Measurements from ENCODE around the gene HAND1.

DNA sequence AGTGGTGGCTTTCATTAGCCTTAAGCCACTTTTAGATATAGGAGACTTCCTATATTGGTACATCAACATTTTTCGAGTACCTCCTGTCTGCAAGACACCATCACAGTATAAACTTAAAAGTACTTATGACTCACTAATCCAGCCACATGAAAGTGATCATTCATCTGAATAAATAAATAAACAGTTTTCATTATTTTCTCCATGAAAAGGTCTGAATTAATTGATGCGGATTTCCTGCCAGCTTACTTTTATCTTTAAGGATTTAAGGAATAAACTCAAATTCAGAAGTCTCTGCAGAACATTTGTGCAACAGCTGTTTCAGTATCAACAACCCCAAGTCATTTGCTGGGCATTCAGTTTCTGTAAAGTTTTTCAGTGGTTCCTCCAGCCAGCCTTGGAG lies 28.2 kb downstream of the HAND1 start:
- no peak for TF ChIP-seq CEBPG (CRISPR knock-in tag; IDR thresholded peaks at IDR 0.05)
- TF ChIP-seq CEBPG (tag; conservative IDR thresholded peaks at IDR 0.05 in 1 of 2, IDR thresholded peaks at IDR 0.05 in 1 of 2), result no peak
- no peak for TF ChIP-seq EZH2 (IDR thresholded peaks at IDR 0.05; ENCODE audit: borderline replicate concordance, low read depth, low read length)
- no peak for TF ChIP-seq GABPA (tag; conservative IDR thresholded peaks at IDR 0.05; ENCODE audit: low read depth)
- no peak for TF ChIP-seq ETV6 (IDR thresholded peaks at IDR 0.05; ENCODE audit: borderline replicate concordance in 1 of 2, low read depth in 2 of 2, low read length in 1 of 2)
- TF ChIP-seq ETV6 (CRISPR knock-in tag; IDR thresholded peaks at IDR 0.05; ENCODE audit: borderline replicate concordance), result no peak
- TF ChIP-seq ZNF444 (CRISPR knock-in tag; IDR thresholded peaks at IDR 0.05), result no peak
- no peak for TF ChIP-seq ZNF124 (CRISPR knock-in tag; IDR thresholded peaks at IDR 0.05)
- TF ChIP-seq ZNF212 (CRISPR knock-in tag; IDR thresholded peaks at IDR 0.05), result no peak
- no peak for TF ChIP-seq EWSR1 (IDR thresholded peaks at IDR 0.05; ENCODE audit: borderline replicate concordance, low read depth, partially characterized antibody)
- TF ChIP-seq, protein P1, sequence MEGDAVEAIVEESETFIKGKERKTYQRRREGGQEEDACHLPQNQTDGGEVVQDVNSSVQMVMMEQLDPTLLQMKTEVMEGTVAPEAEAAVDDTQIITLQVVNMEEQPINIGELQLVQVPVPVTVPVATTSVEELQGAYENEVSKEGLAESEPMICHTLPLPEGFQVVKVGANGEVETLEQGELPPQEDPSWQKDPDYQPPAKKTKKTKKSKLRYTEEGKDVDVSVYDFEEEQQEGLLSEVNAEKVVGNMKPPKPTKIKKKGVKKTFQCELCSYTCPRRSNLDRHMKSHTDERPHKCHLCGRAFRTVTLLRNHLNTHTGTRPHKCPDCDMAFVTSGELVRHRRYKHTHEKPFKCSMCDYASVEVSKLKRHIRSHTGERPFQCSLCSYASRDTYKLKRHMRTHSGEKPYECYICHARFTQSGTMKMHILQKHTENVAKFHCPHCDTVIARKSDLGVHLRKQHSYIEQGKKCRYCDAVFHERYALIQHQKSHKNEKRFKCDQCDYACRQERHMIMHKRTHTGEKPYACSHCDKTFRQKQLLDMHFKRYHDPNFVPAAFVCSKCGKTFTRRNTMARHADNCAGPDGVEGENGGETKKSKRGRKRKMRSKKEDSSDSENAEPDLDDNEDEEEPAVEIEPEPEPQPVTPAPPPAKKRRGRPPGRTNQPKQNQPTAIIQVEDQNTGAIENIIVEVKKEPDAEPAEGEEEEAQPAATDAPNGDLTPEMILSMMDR (IDR thresholded peaks at IDR 0.05 in 2 of 3, conservative IDR thresholded peaks at IDR 0.05 in 1 of 3; ENCODE audit: insufficient read depth in 2 of 3, low read depth in 1 of 3, low read length in 3 of 3), result no peak
- TF ChIP-seq ZNF79 (CRISPR knock-in tag; IDR thresholded peaks at IDR 0.05; ENCODE audit: low read depth), result no peak
- TF ChIP-seq ZBTB7A (IDR thresholded peaks at IDR 0.05; ENCODE audit: borderline replicate concordance, control insufficient read depth, low read depth, low read length), result no peak
- TF ChIP-seq, protein P2, sequence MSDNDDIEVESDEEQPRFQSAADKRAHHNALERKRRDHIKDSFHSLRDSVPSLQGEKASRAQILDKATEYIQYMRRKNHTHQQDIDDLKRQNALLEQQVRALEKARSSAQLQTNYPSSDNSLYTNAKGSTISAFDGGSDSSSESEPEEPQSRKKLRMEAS (CRISPR knock-in tag; IDR thresholded peaks at IDR 0.05), result no peak
- TF ChIP-seq RBM22 (IDR thresholded peaks at IDR 0.05; ENCODE audit: low read depth, low read length, poor library complexity, severe bottlenecking), result no peak
- no peak for TF ChIP-seq GABPB1 (CRISPR knock-in tag; IDR thresholded peaks at IDR 0.05)
